Fibroblast of skin of abdomen (primary cell): ENCODE measurements around the gene UCK2. TPM values are rescaled to one million over a fixed set of nuclear protein-coding genes. Genes with fewer than 3 reads are reported as not detected.
"Not testable (repeated sequence)": the region's sequence is repeated elsewhere in the genome, so short reads cannot be mapped to it uniquely, and the experiment has no call there.

Experiments used
- DNase-seq: peaks from one replicate; pipeline ENCODE4 v3.0.0-alpha.2; 2013
- polyA plus RNA-seq, 2 experiments: library from polyadenylated mRNA; unstranded; fragments of 120-200 nt; gene quantifications; one replicate each; pipeline ENCODE4 v1.2.1, GENCODE V29; 2013; ENCODE audit not compliant: insufficient read length in 2 of 2

UCK2 gene
- polyA plus RNA-seq (2013, experiment 1 of 2; ENCODE audit: insufficient read length), result 45.8 TPM
- polyA plus RNA-seq (2013, experiment 2 of 2; ENCODE audit: insufficient read length), result 49.6 TPM

GRCh38 chr1:165827268-165828102 is at the start of gene UCK2:
TSS of gene UCK2 (plus strand) at chr1:165827614. CDS start at chr1:165827834, 220 bp downstream.
- peak; percentile 74 for DNase-seq

- not testable (repeated sequence) for DNase-seq
These were observed 49.2 kb upstream of the UCK2 start for GRCh38 chr1:165778197-165778596.

GRCh38 chr1:165783519-165783918 is 43.9 kb upstream of the UCK2 start:
- DNase-seq, result not testable (repeated sequence)

GRCh38 chr1:165787741-165788140 is 39.7 kb upstream of the UCK2 start:
- DNase-seq, result no peak

- no peak for DNase-seq
These were observed 33.5 kb upstream of the UCK2 start for GRCh38 chr1:165793951-165794350.

GRCh38 chr1:165795894-165796293 is 31.5 kb upstream of the UCK2 start:
- no peak for DNase-seq

GRCh38 chr1:165799387-165799786 is 28.0 kb upstream of the UCK2 start:
- DNase-seq, result no peak

GRCh38 chr1:165804513-165804912 is 22.9 kb upstream of the UCK2 start:
- DNase-seq, result not testable (repeated sequence)

GRCh38 chr1:165807613-165808012 is 19.8 kb upstream of the UCK2 start:
- no peak for DNase-seq

GRCh38 chr1:165815725-165816124 is 11.7 kb upstream of the UCK2 start:
- DNase-seq, result peak; percentile 7

- DNase-seq, result no peak
These were observed 11.3 kb upstream of the UCK2 start for GRCh38 chr1:165816157-165816556.

GRCh38 chr1:165816826-165817497 is 10.5 kb upstream of the UCK2 start:
- no peak for DNase-seq

- no peak for DNase-seq
These were observed 3.7 kb upstream of the UCK2 start for GRCh38 chr1:165823552-165824268.

GRCh38 chr1:165824269-165824643 is 3.2 kb upstream of the UCK2 start:
- no peak for DNase-seq

- no peak for DNase-seq
These were observed 698 bp upstream of the UCK2 start for GRCh38 chr1:165826565-165827267.

- peak; percentile 49 for DNase-seq
These were observed 772 bp downstream of the UCK2 start for GRCh38 chr1:165828103-165828668.

- peak; percentile 86 for DNase-seq
These were observed 1.4 kb downstream of the UCK2 start for GRCh38 chr1:165828669-165829329.

- DNase-seq, result no peak
These were observed 2.5 kb downstream of the UCK2 start for GRCh38 chr1:165829888-165830287.

- no peak for DNase-seq
These were observed 3.7 kb downstream of the UCK2 start for GRCh38 chr1:165831146-165831545.

GRCh38 chr1:165832902-165833301 is 5.5 kb downstream of the UCK2 start:
- DNase-seq, result no peak

GRCh38 chr1:165833358-165833757 is 5.9 kb downstream of the UCK2 start:
- DNase-seq, result no peak

GRCh38 chr1:165834229-165834628 is 6.8 kb downstream of the UCK2 start:
- DNase-seq, result no peak
